ENCODE data around the gene SPRYD3.

The SPRYD3 gene

DNA sequence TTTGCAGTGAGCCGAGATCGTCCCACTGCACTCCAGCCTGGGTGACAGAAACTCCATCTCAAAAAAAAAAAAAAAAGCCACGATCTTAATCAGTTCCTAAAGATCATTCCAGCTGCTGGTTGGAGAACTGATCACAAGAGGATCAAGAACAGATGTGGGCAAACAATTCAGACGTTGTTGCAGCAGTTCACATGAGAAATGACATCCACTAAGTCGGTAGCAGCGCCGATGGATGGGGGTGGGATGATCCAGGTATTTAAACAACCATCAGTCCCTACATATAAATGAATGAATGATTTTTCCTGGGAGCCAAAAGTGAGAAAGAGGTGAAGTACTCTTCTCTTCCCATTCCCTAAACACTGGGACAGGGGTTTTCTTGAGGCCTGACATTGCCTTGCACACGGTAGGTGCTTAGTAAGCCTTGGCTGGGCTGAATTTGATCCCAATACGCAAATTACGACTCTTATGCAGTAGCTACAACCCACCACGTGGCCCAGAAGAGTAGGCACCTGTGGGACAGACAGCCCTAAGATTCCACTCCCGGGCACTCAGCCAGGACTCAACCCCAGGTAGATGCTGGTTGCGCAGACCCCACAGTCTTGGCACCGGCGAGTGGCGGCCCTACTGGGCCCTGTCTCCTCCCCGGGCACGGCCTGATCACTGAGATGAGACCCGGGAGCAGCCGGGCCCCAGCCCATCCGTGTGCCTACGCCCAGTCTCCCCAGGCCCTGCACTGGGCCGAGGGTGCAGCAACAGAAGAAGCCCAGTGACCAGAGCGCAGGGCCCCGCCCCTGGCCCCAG lies 565 bp downstream of the SPRYD3 start:
- no peak for DNase-seq (ENCODE audit: low spot score)

DNA sequence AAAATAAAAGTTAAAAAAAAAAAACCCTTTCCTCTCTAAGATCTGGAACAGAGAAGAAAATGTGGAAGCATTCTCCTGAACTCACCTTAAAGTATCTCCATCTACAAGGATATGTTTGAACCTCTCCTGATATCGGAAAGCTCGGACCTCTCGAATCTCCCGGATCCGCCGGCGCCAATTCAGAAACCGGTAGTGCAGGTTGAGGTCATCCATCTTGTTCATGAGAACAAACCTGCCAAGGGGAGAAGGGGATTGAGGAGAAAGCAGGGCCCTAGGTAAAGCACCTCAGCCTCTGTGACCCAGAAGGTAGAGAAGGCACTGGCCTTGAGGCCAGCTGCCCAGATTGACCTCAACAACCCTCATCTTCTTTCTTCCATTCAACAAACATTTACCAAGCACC lies 2.2 kb downstream of the SPRYD3 start:
- no peak for DNase-seq (ENCODE audit: low spot score)

- no peak for DNase-seq (ENCODE audit: low spot score)
Observed at GRCh38 chr12:53076461-53076860, 2.7 kb downstream of the SPRYD3 start.

DNA sequence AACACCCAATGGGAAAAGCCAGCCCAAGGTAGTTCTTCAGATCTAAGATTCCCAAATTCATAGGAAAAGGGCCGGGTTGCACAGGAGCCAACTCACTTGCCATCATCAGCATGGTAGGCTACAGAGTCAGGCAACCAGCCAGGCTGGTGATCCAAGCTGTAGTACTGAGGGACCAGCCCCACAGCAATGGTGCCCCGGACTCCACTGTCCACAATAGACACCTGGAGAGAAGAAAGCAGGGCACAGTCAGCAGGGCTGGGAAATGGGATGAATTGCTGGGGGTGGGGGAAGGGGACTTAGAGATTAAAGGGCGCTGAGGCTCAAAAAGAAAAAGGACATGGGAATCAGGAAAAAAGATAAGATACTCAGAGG lies 4.2 kb downstream of the SPRYD3 start:
- DNase-seq (ENCODE audit: low spot score), result no peak

DNA sequence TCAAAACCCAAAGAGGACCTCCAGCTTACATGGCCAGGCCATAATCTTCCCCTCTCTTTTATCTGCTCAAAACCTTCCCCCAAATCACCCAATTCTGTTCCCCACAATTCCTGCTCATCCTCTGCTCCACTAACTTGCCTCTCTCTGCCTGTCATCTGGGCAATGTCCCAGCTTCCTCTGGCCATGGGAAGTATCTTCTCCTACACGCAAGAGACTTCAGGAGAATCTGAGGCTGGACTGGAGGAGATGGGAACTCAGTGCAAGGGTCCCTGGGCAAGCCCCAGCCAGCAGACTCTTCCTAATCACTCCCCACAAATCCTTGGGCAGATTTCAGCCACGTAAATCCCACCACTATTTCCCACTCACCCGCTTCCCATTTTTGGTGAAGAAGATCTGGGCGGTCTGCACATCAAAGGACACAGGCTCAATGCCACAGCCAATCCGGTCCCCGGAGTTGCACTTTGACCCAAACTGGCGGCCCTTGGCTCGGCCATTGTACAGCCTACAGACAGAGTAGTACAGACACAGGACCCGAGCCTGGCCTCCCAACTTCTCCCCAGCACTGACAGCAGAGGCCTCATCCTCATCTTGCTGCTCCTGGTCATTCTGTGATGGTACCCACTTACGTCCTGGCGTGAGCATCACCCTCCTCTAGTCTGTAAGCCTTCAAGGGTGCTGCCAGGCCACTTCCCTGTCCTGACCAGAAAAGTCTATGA lies 4.7 kb downstream of the SPRYD3 start:
- no peak for DNase-seq (ENCODE audit: low spot score)

DNA sequence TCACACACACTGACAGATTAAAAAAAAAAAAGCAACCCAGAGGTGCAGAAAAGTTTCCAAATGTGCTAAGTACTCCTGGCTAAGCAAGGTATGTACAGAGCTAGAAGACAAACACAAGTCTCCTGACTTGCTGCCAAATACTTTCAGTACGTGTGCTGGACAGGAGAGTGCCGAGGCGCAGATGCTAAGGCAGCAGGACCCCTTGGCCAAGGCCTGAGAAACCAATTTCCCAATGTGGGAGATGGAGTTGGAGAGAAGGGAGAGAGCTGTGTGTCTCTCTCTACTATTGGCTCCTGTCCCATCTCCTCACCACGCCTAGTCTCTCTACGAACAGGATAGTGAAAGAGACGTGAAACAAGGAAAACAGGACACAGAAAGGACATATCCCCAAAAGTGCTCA lies 5.3 kb downstream of the SPRYD3 start:
- no peak for DNase-seq (ENCODE audit: low spot score)

DNA sequence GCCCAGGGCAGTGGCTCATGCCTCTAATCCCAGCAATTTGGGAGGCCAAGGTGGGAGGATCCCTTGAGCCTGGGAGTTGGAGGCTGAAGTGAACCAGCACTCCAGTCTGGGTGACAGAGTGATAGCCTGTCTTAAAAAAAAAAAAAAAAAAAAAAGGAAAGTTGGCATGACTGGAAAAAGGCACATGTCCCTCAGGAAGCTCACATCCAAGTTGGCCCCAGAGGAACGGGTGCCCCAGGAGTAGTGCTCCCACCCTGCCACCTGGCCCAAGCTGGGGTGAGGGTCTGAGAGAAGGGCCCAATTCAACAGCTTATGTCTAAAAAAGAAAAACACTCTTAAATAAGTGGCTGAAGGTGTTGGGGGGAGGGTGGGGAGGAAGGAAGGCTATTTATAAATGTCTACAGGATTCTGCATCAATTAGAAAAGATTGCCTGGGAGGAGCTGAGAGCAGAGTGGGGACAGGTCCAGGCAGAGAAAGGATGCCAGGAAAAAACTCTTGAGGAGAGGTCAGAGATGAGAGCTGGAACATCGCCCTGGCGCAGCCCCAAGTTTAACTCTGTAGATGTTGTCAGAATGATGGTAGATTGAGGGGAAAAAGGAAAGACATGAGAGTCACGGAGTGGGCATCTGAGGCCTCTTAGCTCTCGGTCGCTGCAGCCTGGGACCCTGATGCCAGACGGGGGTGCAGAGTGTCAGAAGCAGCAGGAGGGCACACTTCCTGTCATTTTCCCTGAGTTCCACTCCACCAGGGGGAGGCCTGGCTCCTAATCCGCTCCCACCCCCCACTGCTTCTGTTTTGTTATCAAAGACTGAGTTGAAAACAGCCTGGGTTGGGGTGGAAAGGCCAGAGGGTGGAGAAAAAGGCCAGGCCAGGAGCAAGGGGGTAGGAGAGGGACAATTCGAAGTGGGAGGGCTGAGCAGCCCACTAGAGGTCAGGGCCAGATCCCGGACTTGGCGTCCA lies 7.3 kb downstream of the SPRYD3 start:
- DNase-seq (ENCODE audit: low spot score), result no peak

DNA sequence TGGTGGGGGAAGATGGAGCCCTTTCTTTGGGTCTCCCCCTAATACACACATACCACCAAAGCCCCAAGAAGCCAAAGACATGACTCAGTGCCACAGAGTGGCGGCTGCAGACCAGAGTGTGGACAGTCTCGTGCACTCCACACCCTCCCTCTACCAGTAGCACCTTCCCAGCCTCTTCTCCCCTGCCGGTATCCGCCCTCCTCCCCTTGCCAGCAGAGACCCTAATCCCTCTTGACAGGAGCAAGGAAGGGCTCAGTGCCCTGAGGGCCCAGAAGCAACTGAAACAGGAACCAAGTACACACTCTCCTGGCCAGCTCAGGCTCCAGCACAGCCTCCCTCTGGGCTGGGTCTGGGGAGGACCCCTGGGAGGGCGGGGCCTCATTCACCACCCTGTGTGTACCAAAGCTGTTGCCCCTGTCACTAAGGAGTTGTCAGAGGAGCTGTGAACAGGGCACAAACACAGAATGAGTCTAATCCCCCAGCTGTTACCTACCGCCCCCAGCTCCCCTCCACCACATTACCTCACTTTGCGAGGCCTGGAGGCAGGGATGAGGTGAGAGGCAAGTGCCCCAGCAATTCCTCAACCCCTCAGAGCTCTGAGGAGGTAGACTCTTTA lies 8.2 kb downstream of the SPRYD3 start:
- no peak for DNase-seq (ENCODE audit: low spot score)

DNA sequence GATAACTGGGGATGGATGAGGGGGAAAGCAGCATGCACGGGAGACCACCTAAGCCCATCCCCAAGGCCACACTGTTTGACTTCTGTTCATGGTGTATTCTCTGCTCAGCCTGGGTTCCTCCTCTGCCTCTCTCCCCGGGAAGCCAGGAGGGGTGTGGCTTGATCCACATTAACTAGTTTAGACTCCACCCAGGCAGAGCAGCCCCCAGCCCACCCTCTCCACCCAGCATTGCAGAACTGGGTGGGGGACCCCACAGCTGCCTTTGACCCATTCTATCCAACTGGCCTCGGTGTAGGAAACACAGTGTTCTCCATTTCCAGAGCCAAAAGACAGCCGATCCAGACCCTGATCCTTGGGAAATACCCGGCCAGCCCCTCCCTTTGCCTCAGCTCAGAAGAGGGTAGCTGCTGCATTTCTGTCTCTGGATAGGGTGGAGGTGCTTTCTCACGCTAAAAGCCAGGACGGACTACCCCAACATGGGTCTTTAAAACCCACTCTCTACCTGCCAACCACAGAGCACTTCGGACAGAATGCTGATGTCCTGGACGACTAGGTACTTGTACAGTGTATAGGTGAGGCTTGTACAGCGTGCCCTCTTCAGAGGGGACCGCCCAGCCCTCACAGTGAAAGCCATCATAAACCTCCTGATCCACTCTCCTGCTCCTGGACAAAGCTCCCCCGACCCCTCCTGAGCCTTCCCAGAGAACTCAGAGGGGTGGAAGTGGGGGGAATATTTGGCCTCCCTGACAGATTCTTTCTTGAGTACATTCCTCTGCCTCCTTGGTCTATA lies 9.4 kb downstream of the SPRYD3 start:
- no peak for DNase-seq (ENCODE audit: low spot score)

GRCh38 chr12:53068811-53069585 lies 10.2 kb downstream of the SPRYD3 start:
- DNase-seq (ENCODE audit: low spot score), result no peak

GRCh38 chr12:53067993-53068770 lies 11.0 kb downstream of the SPRYD3 start:
- DNase-seq (ENCODE audit: low spot score), result no peak

- no peak for DNase-seq (ENCODE audit: low spot score)
Observed at GRCh38 chr12:53067074-53067992, 11.9 kb downstream of the SPRYD3 start.

DNA sequence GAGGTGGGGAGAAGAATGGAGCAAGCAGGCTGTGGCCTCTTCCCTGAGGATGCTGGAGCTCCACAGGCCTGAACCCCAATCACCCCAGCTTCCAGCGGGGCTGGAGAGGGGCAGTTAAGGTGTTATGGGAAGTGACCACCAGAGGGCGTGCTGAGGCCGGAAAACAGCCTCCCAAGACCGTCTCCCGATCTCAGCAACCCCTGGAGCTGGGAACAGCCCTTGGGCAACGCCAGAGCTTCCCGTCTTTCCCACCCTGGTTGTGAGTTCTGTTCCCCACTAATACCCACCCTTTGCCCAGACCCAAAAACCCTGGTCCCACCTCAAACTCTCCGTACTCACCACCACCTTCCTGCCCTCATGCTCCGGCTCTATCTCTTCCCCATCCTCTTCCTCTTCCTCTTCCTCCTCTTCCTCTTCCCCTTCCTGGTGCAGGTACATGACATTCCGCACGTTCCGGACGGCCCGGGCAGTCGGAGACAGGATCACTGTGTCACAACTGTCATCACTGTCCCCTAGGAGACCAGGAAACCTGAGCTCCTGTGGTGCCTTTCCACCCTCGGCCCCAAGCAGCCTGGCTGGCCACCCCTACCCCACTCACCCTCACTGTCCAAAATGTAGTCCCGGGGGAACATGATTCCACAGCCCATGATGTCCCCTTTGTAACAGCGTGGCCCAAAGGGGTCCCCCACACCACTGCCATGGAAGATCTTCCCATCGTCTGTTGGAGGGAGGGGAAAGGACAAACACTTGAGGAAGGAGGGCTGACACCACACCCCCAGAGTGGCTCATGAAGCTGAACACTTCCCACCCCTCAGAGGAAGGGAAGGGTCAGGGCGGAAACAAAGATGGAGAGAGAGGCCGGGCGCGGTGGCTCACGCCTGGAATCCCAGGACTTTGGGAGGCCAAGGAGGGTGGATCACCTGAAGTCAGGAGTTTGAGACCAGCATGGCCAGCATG lies 12.9 kb downstream of the SPRYD3 start:
- DNase-seq (ENCODE audit: low spot score), result peak; percentile 68

DNA sequence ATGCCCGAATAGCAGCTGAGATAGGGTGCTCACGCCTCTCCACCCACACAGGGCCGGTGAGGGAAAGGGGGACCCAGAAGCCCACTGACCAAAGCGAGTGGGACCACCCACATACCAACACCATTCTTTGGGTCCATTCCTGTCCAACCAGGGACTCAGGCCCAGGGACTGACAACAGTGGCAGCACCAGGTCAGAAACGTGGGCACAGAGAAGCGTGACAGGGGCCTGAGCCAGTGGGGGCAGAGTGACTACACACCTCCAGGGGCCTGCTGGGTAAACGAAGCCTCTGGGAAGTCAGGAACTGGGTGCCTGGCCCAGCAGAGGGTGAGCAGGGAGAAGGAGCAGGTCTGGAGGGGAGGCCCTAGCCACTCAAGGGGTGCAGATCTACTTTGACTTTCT lies 13.7 kb downstream of the SPRYD3 start:
- DNase-seq (ENCODE audit: low spot score), result no peak

- no peak for DNase-seq (ENCODE audit: low spot score)
Observed at GRCh38 chr12:53064613-53065436, 14.4 kb downstream of the SPRYD3 start.

All from globus pallidus (tissue), 1 donor.